Measurements from ENCODE around the gene ASCC1.

The ASCC1 gene

GRCh38 chr10:72173619-72174296 lies 42.3 kb downstream of the ASCC1 start:
- no peak for TF ChIP-seq CTCF (IDR thresholded peaks at IDR 0.05; ENCODE audit: insufficient read depth, low read length, poor library complexity, severe bottlenecking)
- H3K27me3 ChIP-seq (replicated peaks; ENCODE audit: control insufficient read depth, insufficient read depth, low read length) = no peaks in the 10 kb centered on the region
- DNase-seq (ENCODE audit: extremely low read depth, insufficient read length) = peak; percentile 72
- H3K36me3 ChIP-seq (ENCODE audit: control insufficient read depth, insufficient read depth, low read length) = no peaks in the 10 kb centered on the region; the same call in 1 of the 2 replicates
- H3K4me3 ChIP-seq (replicated peaks; ENCODE audit: low read depth, low read length) = no peak overlapping the region; the same call in 1 of the 2 replicates

GRCh38 chr10:72173262-72173618 lies 42.8 kb downstream of the ASCC1 start:
- no peak for DNase-seq (ENCODE audit: extremely low read depth, insufficient read length)

GRCh38 chr10:72171175-72171630 lies 44.9 kb downstream of the ASCC1 start:
- Histone ChIP-seq H3K4me3 (replicated peaks; ENCODE audit: low read depth, low read length) (no peak overlapping the region), H3K27me3 (replicated peaks; ENCODE audit: control insufficient read depth, insufficient read depth, low read length) (no peaks in the 10 kb centered on the region), H3K36me3 (ENCODE audit: control insufficient read depth, insufficient read depth, low read length) (no peaks in the 10 kb centered on the region)
- no peak for TF ChIP-seq CTCF (IDR thresholded peaks at IDR 0.05; ENCODE audit: insufficient read depth, low read length, poor library complexity, severe bottlenecking)
- DNase-seq (ENCODE audit: extremely low read depth, insufficient read length) = no peak

More at GRCh38 chr10:72173262-72173618, 42.8 kb downstream of the ASCC1 start:
- Histone ChIP-seq H3K4me3 (replicated peaks; ENCODE audit: low read depth, low read length) (no peak overlapping the region), H3K36me3 (ENCODE audit: control insufficient read depth, insufficient read depth, low read length) (no peaks in the 10 kb centered on the region), H3K27me3 (replicated peaks; ENCODE audit: control insufficient read depth, insufficient read depth, low read length) (no peaks in the 10 kb centered on the region)
- TF ChIP-seq CTCF (IDR thresholded peaks at IDR 0.05; ENCODE audit: insufficient read depth, low read length, poor library complexity, severe bottlenecking) = no peak

- DNase-seq (ENCODE audit: extremely low read depth, insufficient read length) = no peak
- no peaks in the 10 kb centered on the region for H3K27me3 ChIP-seq (replicated peaks; ENCODE audit: control insufficient read depth, insufficient read depth, low read length)
- no peaks in the 10 kb centered on the region for H3K36me3 ChIP-seq (ENCODE audit: control insufficient read depth, insufficient read depth, low read length)
- TF ChIP-seq CTCF (IDR thresholded peaks at IDR 0.05; ENCODE audit: insufficient read depth, low read length, poor library complexity, severe bottlenecking) = no peak
- no peak overlapping the region for H3K4me3 ChIP-seq (replicated peaks; ENCODE audit: low read depth, low read length)
Measured at GRCh38 chr10:72170733-72171132, 45.3 kb downstream of the ASCC1 start.

GRCh38 chr10:72170263-72170662 lies 45.8 kb downstream of the ASCC1 start:
- no peak for TF ChIP-seq CTCF (IDR thresholded peaks at IDR 0.05; ENCODE audit: insufficient read depth, low read length, poor library complexity, severe bottlenecking)
- no peak for DNase-seq (ENCODE audit: extremely low read depth, insufficient read length)
- Histone ChIP-seq H3K4me3 (replicated peaks; ENCODE audit: low read depth, low read length) (no peak overlapping the region), H3K27me3 (replicated peaks; ENCODE audit: control insufficient read depth, insufficient read depth, low read length) (no peaks in the 10 kb centered on the region), H3K36me3 (ENCODE audit: control insufficient read depth, insufficient read depth, low read length) (no peaks in the 10 kb centered on the region)
